K562 (cell line): ENCODE results near the gene DCAF15. TPM values are rescaled to one million over a fixed set of nuclear protein-coding genes. Genes with fewer than 3 reads are reported as not detected.
A peak's percentile ranks its signal among the peaks of the same experiment; 100 is the strongest.

ENCODE experiments used
- ARNT ChIP-seq, 2 experiments: fragments of 450-650 bp; IDR thresholded peaks; 2 replicates each; pipeline ENCODE4 v1.6.1; 2016; ENCODE audit warnings: mild to moderate bottlenecking in 1 of 2
- DMBX1 ChIP-seq: fragments of 250-450 bp; sonication (Bioruptor Pico); IDR thresholded peaks from 2 replicates; pipeline ENCODE4 v1.8.0; 2022; ENCODE audit warnings: inconsistent platforms, mild to moderate bottlenecking, moderate library complexity, borderline replicate concordance
- ETV1 ChIP-seq: fragments of 450-650 bp; conservative IDR thresholded peaks from 2 replicates; pipeline ENCODE4 v1.6.1; 2016; ENCODE audit warnings: missing genetic modification characterization, control low read depth, low read depth, missing compliant biosample characterization
- HDAC1 ChIP-seq, 2 experiments: fragments of 450-650 bp; IDR thresholded peaks; 2 replicates each; pipeline ENCODE4 v1.6.1; 2016 to 2017; ENCODE audit warnings: inconsistent platforms in 1 of 2, mild to moderate bottlenecking in 1 of 2, moderate library complexity in 1 of 2
- KHSRP ChIP-seq: fragments of 450-650 bp; IDR thresholded peaks from 2 replicates; pipeline ENCODE4 v1.6.1; 2017
- LEF1 ChIP-seq: fragments of 450-650 bp; IDR thresholded peaks from 2 replicates; pipeline ENCODE4 v1.6.1; 2016; ENCODE audit warnings: mild to moderate bottlenecking
- NR2F6 ChIP-seq: fragments of 450-650 bp; formaldehyde crosslinking; IDR thresholded peaks from 2 replicates; pipeline ENCODE4 v1.4.0; 2020; ENCODE audit warnings: mild to moderate bottlenecking
- PHF8 ChIP-seq: fragments of 200-600 bp; sonication (generic); IDR thresholded peaks from 2 replicates; pipeline ENCODE4 v1.6.1; 2012; ENCODE audit warnings: mixed run types, mild to moderate bottlenecking, inconsistent platforms, low read length, moderate library complexity, borderline replicate concordance
- RBM25 ChIP-seq: fragments of 200-400 bp; formaldehyde crosslinking; IDR thresholded peaks from 2 replicates; pipeline ENCODE4 v1.6.1; 2018; ENCODE audit warnings: low read length, low read depth, moderate library complexity; ENCODE audit not compliant: severe bottlenecking
- U2AF2 ChIP-seq: fragments of 200-400 bp; formaldehyde crosslinking; optimal IDR thresholded peaks from 2 replicates; pipeline ENCODE3; 2017; ENCODE audit warnings: low read depth, mild to moderate bottlenecking, low read length
- ZEB2 ChIP-seq: fragments of 450-650 bp; IDR thresholded peaks from 2 replicates; pipeline ENCODE4 v1.6.1; 2016
- ZNF766 ChIP-seq: fragments of 200-800 bp; sonication (Bioruptor generic); conservative IDR thresholded peaks from 2 replicates; pipeline ENCODE4 v1.6.1; 2016; ENCODE audit warnings: missing genetic modification characterization, missing compliant biosample characterization
- polyA plus RNA-seq, 8 experiments: library from polyadenylated mRNA; depleted of rRNA in 4 of 8; stranded (reverse) in 5 of 8; unstranded in 3 of 8; fragments of >200 nt; fragmentation: Nextera tagmentation in 2 of 8; fragmentation: Illumina TruSeq in 1 of 8; extraction: Ambion mirVana in 2 of 8; extraction: Trizol in 1 of 8; gene quantifications; 2 replicates each; pipeline versions ENCODE4 v1.2.1 to v1.2.3, GENCODE V29; 2011 to 2014; ENCODE audit warnings: inconsistent platforms in 1 of 8, missing spikeins in 1 of 8
- total RNA-seq, 7 experiments: library from RNA; depleted of rRNA in 6 of 7; stranded (reverse); fragments of >200 nt in 6 of 7; fragmentation: Illumina TruSeq in 2 of 7; extraction: Trizol in 2 of 7; gene quantifications; 2 replicates each; pipeline versions ENCODE4 v1.2.1 to v1.2.3, GENCODE V29; 2011 to 2021; ENCODE audit warnings: low replicate concordance in 1 of 7
- TF ChIP-seq, protein P1 (sequence below): fragments of 200-800 bp; sonication (Bioruptor generic); IDR thresholded peaks from 2 replicates; pipeline ENCODE4 v1.6.1; 2016; ENCODE audit warnings: missing genetic modification characterization, missing compliant biosample characterization
- TF ChIP-seq, protein P2 (sequence below), 2 experiments: fragments of 250-450 bp in 1 of 2; fragments of 450-650 bp in 1 of 2; sonication (Bioruptor Pico) in 1 of 2; IDR thresholded peaks; 2 replicates each; pipeline versions ENCODE4 v1.6.1 to v1.8.0; 2016 to 2021; ENCODE audit warnings: mild to moderate bottlenecking in 2 of 2, moderate library complexity in 2 of 2, missing compliant biosample characterization in 1 of 2, missing genetic modification characterization in 1 of 2
- TF ChIP-seq, protein P3 (sequence below): fragments of 250-450 bp; sonication (Bioruptor Pico); IDR thresholded peaks from 2 replicates; pipeline ENCODE4 v1.4.0; 2020; ENCODE audit warnings: mild to moderate bottlenecking
- TF ChIP-seq, protein P4 (sequence below): fragments of 450-650 bp; formaldehyde crosslinking; conservative IDR thresholded peaks from 2 replicates; pipeline ENCODE4 v1.4.0; 2022; ENCODE audit warnings: mild to moderate bottlenecking, missing genetic modification characterization
- TF ChIP-seq, protein P5 (sequence below), 2 experiments: fragments of 450-650 bp; IDR thresholded peaks; 2 replicates each; pipeline ENCODE4 v1.6.1; 2016

The DCAF15 gene
- total and polyA plus RNA-seq, 9 of the 15 experiments (the other 6 are each of a cell fraction or from before 2014, with no cell fraction given) = 0.17 to 68.5 (median 27.7) TPM

DNA sequence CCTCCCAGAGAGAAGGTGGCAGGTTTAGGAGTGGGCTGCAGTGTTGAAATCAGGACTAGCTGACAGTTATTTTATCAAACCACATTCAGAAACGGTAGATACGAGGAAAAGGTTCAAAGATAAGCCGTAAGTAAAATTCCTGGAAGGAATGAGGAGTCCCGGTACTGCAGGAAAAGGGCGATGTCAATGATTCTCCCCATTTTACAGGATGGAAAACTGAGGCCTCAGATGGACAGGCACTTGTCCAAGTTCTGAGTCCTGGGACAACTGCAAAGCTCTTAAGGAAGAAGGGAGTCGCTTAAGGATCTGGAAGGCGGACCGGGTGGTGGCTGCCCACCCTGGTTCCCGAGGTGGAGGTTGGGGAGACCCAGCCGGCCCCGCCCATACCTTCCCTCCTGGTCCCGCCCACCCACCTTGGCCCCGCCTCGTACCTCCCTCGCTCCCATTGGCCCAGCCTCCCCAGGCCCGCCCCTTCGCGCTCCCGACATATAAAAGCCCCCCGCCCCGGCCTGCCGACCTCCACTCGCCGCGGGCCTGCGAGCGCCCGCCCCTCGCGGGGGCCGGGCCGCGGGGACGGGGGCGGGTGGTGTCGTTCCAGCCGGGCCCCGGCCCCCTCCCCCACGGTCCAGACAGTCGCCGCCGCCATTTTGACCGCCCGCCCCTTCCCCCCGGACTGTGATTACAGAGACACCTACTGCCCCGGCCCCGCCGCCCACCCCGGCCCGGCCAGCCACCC lies 53.2 kb downstream of the DCAF15 start (continued):
- TF ChIP-seq, protein P1, sequence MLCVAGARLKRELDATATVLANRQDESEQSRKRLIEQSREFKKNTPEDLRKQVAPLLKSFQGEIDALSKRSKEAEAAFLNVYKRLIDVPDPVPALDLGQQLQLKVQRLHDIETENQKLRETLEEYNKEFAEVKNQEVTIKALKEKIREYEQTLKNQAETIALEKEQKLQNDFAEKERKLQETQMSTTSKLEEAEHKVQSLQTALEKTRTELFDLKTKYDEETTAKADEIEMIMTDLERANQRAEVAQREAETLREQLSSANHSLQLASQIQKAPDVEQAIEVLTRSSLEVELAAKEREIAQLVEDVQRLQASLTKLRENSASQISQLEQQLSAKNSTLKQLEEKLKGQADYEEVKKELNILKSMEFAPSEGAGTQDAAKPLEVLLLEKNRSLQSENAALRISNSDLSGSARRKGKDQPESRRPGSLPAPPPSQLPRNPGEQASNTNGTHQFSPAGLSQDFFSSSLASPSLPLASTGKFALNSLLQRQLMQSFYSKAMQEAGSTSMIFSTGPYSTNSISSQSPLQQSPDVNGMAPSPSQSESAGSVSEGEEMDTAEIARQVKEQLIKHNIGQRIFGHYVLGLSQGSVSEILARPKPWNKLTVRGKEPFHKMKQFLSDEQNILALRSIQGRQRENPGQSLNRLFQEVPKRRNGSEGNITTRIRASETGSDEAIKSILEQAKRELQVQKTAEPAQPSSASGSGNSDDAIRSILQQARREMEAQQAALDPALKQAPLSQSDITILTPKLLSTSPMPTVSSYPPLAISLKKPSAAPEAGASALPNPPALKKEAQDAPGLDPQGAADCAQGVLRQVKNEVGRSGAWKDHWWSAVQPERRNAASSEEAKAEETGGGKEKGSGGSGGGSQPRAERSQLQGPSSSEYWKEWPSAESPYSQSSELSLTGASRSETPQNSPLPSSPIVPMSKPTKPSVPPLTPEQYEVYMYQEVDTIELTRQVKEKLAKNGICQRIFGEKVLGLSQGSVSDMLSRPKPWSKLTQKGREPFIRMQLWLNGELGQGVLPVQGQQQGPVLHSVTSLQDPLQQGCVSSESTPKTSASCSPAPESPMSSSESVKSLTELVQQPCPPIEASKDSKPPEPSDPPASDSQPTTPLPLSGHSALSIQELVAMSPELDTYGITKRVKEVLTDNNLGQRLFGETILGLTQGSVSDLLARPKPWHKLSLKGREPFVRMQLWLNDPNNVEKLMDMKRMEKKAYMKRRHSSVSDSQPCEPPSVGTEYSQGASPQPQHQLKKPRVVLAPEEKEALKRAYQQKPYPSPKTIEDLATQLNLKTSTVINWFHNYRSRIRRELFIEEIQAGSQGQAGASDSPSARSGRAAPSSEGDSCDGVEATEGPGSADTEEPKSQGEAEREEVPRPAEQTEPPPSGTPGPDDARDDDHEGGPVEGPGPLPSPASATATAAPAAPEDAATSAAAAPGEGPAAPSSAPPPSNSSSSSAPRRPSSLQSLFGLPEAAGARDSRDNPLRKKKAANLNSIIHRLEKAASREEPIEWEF (CRISPR knock-in tag) = no peak
- no peak for TF ChIP-seq NR2F6 (CRISPR knock-in tag)
- TF ChIP-seq ARNT (IDR thresholded peaks at IDR 0.05) = peak; percentile 85 to 94
- TF ChIP-seq, protein P2, sequence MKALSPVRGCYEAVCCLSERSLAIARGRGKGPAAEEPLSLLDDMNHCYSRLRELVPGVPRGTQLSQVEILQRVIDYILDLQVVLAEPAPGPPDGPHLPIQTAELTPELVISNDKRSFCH (CRISPR knock-in tag; IDR thresholded peaks at IDR 0.05) = no peak
- TF ChIP-seq, protein P2 (tag; IDR thresholded peaks at IDR 0.05) = peak; percentile 89; the same call in 1 of the 2 replicates
- TF ChIP-seq, protein P3, sequence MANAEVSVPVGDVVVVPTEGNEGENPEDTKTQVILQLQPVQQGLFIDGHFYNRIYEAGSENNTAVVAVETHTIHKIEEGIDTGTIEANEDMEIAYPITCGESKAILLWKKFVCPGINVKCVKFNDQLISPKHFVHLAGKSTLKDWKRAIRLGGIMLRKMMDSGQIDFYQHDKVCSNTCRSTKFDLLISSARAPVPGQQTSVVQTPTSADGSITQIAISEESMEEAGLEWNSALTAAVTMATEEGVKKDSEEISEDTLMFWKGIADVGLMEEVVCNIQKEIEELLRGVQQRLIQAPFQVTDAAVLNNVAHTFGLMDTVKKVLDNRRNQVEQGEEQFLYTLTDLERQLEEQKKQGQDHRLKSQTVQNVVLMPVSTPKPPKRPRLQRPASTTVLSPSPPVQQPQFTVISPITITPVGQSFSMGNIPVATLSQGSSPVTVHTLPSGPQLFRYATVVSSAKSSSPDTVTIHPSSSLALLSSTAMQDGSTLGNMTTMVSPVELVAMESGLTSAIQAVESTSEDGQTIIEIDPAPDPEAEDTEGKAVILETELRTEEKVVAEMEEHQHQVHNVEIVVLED (CRISPR knock-in tag) = no peak
- TF ChIP-seq RBM25 = peak; percentile 88
- TF ChIP-seq, protein P4, sequence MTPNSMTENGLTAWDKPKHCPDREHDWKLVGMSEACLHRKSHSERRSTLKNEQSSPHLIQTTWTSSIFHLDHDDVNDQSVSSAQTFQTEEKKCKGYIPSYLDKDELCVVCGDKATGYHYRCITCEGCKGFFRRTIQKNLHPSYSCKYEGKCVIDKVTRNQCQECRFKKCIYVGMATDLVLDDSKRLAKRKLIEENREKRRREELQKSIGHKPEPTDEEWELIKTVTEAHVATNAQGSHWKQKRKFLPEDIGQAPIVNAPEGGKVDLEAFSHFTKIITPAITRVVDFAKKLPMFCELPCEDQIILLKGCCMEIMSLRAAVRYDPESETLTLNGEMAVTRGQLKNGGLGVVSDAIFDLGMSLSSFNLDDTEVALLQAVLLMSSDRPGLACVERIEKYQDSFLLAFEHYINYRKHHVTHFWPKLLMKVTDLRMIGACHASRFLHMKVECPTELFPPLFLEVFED = no peak
- TF ChIP-seq ETV1 = peak; percentile 53; the same call in 1 of the 2 replicates
- TF ChIP-seq PHF8 = peak; percentile 31; the same call in 1 of the 2 replicates
- 0 out of 2 replicates have a peak, but pooled peaks have one; percentile 58 for TF ChIP-seq DMBX1
- no peak for TF ChIP-seq KHSRP
- peak; percentile 53; the same call in 1 of the 2 replicates for TF ChIP-seq LEF1
- TF ChIP-seq U2AF2 = no peak
- TF ChIP-seq ZEB2 = peak; percentile 41; the same call in 1 of the 2 replicates
- TF ChIP-seq, protein P5, sequence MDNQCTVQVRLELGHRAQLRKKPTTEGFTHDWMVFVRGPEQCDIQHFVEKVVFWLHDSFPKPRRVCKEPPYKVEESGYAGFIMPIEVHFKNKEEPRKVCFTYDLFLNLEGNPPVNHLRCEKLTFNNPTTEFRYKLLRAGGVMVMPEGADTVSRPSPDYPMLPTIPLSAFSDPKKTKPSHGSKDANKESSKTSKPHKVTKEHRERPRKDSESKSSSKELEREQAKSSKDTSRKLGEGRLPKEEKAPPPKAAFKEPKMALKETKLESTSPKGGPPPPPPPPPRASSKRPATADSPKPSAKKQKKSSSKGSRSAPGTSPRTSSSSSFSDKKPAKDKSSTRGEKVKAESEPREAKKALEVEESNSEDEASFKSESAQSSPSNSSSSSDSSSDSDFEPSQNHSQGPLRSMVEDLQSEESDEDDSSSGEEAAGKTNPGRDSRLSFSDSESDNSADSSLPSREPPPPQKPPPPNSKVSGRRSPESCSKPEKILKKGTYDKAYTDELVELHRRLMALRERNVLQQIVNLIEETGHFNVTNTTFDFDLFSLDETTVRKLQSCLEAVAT (IDR thresholded peaks at IDR 0.05) = 0 out of 4 replicates have a peak, but pooled peaks have one; percentile 31 to 58
- peak; percentile 89 to 96 for TF ChIP-seq HDAC1 (IDR thresholded peaks at IDR 0.05)
- TF ChIP-seq ZNF766 (CRISPR knock-in tag) = peak; percentile 70; the same call in 1 of the 2 replicates
